Astrocyte of the cerebellum (primary cell): Measurements from ENCODE around the gene NECAB2.
"Not testable (repeated sequence)": the region's sequence is repeated elsewhere in the genome, so short reads cannot be mapped to it uniquely, and the experiment has no call there.

Experiments
- DNase-seq: peaks from one replicate; pipeline ENCODE4 v3.0.0-alpha.2; 2011; ENCODE audit warnings: low read depth
- H3K4me3 ChIP-seq: 2 replicates; pipeline ENCODE4 v1.5.1; 2011; ENCODE audit warnings: mild to moderate bottlenecking, low read depth, low read length, moderate library complexity
- CTCF ChIP-seq: IDR thresholded peaks from 2 replicates; pipeline ENCODE4 v1.5.1; 2012; ENCODE audit warnings: low read length, low read depth, moderate library complexity, mild to moderate bottlenecking; ENCODE audit errors: missing control alignments
- in situ Hi-C: cut with HindIII; loops from 2 replicates; pipeline ENCODE4 v1.10.0; 2017; ENCODE audit warnings: low sequenced_read_pairs

NECAB2 gene

GRCh38 chr16:83948914-83949723 is 18.9 kb upstream of the NECAB2 start:
- in situ Hi-C loops, result no loop called here
- no peak for DNase-seq
- no peak for TF ChIP-seq CTCF
- H3K4me3 ChIP-seq, result no peak overlapping the region

- no peak for DNase-seq
- no peak overlapping the region for H3K4me3 ChIP-seq
- in situ Hi-C loops, result no loop called here
- no peak for TF ChIP-seq CTCF
These were observed 18.4 kb upstream of the NECAB2 start for GRCh38 chr16:83949724-83950001.

GRCh38 chr16:83950862-83951399 is 17.1 kb upstream of the NECAB2 start:
- in situ Hi-C loops, H3K4me3 ChIP-seq, DNase-seq: not testable (repeated sequence)

GRCh38 chr16:83951544-83951943 is 16.5 kb upstream of the NECAB2 start:
- DNase-seq, result no peak
- in situ Hi-C loops, result no loop called here
- no peak for TF ChIP-seq CTCF
- no peak overlapping the region for H3K4me3 ChIP-seq

GRCh38 chr16:83952587-83952939 is 15.5 kb upstream of the NECAB2 start:
- no peak for TF ChIP-seq CTCF
- no peak for DNase-seq
- H3K4me3 ChIP-seq, result peak overlapping the region; percentile 40
- in situ Hi-C loops, result no loop called here

- peak within 1 kb of the TSS; percentile 40 for H3K4me3 ChIP-seq
- in situ Hi-C loops, result no loop called here
- DNase-seq, result peak; percentile 56
- TF ChIP-seq CTCF, result no peak
These were observed 14.9 kb upstream of the NECAB2 start, which contains the start of gene OSGIN1 for GRCh38 chr16:83952940-83953795. TSS of gene OSGIN1 (plus strand) at chr16:83953240. CDS start at chr16:83957672, 4,432 bp downstream.
